ENCODE measurements around the gene SPTSSB.

The SPTSSB gene, protein sequence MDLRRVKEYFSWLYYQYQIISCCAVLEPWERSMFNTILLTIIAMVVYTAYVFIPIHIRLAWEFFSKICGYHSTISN

DNA sequence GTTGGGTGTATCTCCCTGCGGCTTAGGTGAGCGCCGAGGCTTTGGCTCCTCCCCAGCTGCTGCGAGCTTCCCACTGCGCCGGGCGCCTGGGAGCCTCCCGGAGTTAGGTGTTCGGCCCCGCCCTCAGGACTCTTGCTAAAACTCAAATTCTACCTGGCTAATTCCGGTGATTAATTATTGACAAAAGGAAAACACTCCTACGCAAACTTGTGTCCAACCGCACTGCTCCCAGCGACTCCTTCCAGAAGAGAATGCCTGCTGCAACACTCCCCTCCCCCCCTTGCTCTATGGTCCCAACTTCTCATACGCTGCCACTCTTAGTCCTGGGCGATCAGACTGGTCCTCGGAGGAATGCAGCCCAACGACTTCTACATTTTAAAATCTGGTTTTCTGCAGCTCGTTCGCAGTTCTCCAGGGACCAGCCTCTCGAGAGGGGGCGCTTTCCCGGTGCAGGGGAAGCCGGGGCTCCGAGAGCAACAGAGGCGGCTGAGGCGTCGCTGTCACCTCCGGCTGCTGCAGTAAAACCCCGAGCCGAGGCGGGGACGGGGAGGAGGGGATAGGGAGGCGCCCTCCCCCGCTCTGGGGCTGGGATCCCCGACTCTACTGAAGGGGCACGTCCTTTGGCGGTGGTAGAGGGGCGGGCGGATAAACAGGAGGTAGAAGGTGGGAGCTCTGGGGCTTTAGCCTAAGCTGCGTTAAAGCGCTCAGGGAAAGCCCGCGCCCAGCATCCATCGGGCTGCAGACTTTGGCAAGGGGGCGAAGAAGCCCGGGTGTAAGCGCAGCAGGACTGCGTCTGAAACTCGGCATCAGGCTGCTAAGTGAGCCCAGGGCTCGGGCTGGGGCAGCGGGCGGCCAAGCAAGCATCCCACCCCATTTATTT, at the start of gene SPTSSB:
TSS of gene SPTSSB (minus strand) at position 77 of the 880 bp plus-strand sequence. CDS start 25,194 bp downstream, outside the sequence.
- DNase-seq (ENCODE audit: low read depth in 1 of 2, low spot score in 1 of 2): peak; percentile 16 to 37

DNA sequence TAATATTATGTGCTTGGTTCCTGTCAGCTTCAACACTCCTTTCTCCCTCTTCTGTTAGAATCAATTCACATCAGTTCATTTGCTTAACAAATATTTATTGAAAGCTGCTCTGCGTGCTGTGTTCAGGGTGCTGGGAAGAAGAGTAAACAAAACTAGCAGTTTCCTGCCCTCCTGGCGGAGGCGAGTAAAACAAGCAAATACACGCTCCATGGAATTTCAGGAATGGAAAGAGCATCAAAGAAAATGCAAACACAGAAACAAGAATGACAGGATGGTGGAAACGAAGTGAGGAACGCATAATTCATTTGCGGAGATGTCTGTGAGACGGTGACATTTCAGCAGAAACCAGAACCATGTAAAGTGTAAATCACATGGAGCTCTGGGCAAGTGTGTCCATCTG, 49.4 kb upstream of the SPTSSB start:
- no peak for DNase-seq (ENCODE audit: low read depth in 1 of 2, low spot score in 1 of 2)

DNA sequence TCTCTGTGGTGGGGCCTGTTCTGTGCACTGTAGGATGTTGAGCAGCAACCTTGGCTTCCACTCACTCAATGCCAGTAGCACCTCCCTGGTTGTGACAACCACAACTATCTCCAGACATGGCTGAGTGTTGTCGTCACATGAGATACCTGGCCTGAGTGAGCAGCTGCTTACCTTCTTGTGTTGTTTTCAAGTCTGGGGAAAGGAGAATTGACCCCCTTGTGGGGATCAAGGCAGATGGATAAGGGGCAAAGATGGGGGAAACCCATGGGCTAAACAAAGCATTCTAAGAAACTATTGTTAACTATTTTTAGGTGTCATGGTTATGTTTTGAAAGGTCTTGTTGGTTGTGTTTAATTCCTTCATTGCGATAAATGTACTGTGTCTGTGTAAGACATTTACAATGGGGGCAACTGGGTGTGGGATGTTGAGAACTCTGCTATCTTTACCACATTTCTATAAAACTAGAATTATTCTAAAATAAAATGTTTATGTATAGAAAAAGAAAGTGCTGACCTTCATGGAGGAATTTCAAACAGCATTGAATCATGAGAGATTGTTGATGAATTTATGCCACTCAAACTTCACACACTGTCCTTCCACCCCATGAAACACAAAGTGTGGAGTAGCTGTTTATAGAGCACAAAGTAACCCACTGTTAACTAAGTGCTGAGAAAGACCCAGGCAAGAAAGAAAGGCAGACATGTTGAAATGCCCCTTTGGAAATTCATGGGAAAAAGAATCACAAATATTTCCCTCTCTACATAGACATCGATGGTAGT, 48.4 kb upstream of the SPTSSB start:
- no peak for DNase-seq (ENCODE audit: low read depth in 1 of 2, low spot score in 1 of 2)

DNA sequence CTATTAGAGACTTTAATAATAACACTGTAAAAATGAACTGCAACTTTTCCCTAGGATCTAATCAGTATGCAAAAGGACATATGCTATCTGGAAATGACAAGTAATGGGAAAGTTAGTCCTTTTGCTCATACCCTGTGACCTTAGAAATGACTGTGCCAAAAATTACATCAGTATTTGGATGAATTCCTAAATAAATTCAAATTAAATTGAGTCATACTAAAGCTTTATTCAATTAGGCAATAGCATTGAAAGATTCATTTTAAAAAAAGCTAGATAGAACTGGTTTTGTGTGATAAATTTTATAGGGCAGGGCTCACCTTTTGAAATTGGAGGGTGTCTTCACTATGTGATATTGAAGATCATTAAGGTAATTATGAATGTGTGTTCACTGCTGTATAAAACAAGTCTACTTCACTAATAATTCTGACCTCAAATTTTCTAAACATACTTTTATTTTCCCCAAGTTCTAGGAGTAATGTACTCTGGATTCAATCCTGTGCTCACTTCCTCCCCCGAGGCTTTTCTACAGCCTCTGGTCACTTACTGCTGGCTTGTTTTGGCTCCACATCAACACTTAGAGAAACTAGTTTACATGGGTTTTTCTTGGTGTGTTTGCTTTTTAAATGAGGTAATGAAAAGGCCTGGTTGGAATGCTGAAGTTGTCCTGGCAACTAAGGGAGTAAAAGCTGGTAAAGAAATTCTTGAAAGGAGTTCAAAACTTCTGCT, 44.4 kb upstream of the SPTSSB start:
- no peak for DNase-seq (ENCODE audit: low read depth in 1 of 2, low spot score in 1 of 2)

DNA sequence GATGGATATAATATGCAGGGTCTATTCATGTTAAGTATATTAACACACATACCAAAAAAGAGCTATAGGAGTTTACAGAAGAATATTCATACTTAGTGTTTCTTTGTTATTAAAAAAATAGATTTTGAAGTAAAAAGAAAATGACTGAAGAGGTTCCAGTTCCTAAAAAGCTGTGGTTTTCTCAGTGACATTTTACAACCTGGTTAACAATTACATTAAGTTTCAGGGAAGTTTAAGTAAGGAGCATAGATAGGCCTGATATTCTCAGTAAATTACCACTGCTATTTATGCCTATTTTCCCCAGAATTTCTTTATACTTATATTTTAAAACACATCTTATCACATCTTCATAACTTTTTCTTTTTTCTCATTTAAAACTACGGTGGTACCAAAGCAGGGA, 43.6 kb upstream of the SPTSSB start:
- DNase-seq (ENCODE audit: low read depth in 1 of 2, low spot score in 1 of 2): no peak

DNA sequence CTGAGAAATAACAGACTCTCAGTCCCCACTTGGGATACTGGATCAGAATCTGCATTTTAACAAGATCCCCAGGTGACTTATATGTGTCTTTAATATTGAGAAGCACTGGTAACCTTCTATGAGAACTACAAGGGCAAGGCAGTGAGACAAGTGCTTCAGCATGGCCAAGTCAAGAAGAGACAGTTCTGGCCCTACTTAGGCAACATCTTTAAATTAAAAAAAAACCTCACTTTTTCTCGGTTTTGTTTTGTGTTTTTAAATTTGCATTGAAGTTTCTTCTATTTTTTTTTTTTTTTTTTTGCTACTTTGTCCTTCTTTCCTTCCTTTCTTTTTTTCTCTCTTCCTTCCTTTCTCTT, 42.5 kb upstream of the SPTSSB start:
- no peak for DNase-seq (ENCODE audit: low read depth in 1 of 2, low spot score in 1 of 2)

DNA sequence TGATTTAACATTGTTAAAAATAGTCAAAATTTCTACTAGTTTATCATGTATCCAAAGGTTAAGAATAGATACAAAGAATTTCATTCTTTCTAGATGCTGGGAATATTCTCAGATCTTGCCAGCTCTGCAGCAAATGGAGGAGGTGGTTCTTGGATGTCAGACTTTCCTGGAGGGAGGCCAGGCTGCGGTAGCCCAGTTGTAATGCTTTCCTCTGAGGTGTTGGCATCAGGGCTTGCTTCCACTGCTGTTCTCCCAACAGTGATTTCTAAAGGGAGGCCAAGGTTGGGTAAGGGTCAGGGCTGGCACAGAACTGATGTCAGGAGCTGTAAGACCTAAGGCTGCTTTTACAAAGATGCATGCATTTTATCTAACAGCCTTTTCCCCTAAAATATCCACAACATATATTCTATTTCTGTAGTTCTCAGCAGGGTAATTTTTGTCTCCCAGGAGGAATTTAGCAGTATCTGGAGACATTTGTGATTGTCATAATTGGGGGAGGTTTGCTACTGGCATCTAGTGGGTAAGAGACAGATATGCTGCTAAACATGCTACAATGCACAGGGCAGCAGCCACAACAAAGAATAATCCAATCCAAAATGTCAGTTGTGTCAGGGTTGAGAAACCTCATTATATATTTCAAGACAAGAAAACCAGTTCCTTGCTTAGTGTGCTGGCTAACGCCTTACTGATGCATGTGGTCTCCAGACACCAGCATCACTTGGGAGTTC, 42.0 kb upstream of the SPTSSB start:
- DNase-seq (ENCODE audit: low read depth in 1 of 2, low spot score in 1 of 2): no peak

DNA sequence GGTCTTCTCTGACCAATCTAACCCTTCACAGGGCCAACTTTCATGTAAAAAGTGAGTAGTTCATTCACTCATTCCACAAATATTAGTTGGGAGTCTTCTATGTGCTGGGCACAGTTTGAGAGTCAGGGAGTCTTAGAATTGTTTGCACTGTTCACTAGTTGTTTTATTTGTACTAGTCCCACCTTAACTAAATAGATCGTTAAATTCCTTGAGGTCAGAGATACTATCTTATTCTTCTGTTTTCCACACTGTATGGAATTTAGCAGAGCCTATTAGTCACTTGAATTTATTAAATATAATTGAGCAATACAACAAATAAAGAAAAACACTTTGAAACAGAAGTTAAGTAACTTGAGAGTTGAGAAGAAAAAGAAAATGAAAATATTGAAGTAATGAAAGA, 40.8 kb upstream of the SPTSSB start:
- no peak for DNase-seq (ENCODE audit: low read depth in 1 of 2, low spot score in 1 of 2)

DNA sequence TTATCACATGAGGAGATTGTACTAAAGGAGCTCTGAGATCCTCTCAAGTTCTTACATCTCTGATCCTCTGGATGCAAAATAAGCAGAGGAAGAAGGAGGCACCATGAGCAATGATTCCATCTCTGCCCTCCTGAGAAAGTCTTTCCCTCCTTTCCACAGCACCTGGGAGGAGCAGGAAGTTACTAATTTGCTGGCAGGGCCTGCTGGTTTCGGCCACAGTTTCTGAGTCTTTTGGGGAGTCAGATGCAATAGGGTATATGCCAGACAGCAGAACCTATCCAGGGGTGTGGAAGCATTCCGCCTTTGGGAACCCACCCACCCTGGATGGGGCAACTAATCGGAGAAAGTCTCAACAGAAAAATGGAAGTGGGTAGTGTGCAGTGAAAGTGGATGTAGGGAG, 38.5 kb upstream of the SPTSSB start:
- no peak for DNase-seq (ENCODE audit: low read depth in 1 of 2, low spot score in 1 of 2)

DNA sequence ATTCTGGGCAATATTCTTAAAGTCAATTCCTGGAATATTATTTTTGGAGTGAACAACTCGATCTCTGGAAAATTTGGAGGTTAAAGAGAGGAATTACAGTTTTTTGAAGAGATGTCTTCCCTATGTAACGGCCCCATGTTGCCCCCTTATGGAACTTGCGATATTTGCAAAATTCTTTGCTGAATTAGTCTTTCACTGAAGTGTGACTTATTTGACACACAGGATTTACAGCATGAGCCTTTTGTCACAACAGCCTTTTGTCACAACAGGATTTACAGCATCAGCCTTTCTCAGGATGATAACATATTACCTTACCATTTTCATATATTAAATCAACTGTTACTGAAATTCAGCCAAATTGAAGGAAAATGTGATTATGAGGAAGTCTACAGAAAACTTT, 37.8 kb upstream of the SPTSSB start:
- DNase-seq (ENCODE audit: low read depth in 1 of 2, low spot score in 1 of 2): no peak

DNA sequence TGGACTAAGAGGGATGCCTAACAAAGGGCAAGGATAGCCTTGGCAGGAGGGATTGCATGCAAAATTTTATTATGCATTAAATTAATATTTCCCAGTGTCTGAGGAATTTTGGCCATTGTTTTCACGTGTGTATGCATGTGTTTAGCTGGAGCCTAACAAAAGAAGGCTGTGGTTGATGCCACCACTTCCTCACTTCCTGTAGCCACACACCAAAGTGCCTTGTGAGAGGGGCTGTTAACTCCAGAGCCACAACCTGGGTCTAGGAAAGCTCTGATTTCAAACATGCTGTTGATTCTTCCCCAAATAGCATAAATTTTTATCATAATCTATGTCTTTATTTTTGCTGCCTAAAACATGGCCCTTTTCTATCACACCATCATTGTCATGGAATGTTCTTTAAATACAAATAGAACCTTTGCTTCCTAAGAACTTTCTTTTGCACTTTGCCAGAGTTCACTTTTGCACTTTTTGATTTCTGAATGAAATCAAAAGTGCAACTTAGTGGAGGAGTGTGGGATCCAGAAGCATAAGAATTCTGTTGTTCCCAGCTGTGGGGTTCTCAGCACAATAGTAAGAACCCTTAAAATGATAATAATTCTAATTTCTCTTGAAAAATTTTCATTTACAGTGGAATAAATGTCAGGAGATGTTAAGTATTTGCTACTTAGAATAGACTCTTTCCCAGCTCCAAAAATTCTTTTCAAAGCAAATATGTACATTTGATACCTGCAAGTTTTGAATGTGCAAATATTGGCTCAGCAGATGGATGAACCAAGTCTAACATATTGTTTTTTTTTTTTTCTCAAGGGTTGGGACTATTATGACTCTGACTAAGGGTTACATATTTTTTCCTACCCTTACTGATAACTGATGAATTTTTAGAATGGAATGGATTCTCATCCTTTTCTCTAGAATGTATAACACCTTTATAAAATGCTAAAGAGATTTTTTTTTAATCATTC, 35.6 kb upstream of the SPTSSB start:
- no peak for DNase-seq (ENCODE audit: low read depth in 1 of 2, low spot score in 1 of 2)

DNA sequence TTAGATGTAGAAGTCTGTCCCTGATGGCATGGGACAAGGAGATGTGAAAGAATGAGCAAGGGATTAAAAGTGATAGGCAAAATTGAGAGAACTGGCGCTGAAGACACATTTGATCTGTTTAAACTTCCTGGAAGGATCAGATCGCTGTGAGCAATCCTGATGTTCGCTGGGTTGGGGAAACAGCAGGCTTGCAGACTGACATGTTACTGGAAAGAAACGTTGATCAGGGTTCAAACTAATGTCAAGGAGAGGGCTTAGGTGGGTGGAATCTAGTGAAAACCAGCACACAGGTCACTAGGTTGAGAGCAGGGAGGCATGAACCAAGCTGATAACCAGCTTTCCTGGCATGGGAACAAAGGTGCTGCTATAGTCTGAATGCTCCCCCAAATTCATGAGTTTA, 34.5 kb upstream of the SPTSSB start:
- no peak for DNase-seq (ENCODE audit: low read depth in 1 of 2, low spot score in 1 of 2)

DNA sequence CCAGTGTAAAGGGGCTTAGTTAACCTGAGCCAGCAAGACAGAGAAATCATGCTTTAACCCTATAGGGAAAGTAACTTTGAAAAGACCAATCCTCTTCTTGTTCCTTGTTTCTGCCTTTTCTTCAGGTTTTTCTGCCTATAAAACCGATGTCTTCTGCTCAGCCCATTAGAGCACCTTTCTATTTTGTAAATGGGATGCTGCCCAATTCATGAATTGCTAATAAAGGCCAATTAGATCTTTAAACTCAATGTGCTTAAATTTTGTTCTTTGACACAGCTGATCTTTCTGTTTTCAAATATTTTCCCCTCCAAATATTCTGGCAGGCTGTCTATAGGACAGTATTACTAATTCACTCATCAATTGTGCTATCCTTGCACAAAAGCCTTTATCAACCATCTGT, 33.8 kb upstream of the SPTSSB start:
- DNase-seq (ENCODE audit: low read depth in 1 of 2, low spot score in 1 of 2): no peak

DNA sequence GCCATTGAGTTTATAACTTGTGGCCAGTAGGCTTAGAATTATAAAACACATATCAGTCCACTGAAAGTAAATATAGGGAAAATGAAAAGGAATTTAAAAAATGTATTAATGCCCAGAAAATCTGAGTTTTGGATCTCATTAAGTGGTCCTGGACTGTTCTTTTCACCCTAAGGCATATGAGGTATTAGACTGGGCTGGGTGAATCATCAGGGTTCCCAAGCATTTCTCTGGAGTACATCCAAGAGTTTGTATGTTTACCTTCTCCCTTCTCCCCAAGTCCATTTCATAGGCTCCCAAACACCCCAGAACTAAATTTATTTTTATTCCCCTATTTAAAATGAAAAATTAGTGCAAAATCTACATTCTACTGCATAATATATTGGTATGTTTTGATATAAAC, 31.9 kb upstream of the SPTSSB start:
- no peak for DNase-seq (ENCODE audit: low read depth in 1 of 2, low spot score in 1 of 2)

DNA sequence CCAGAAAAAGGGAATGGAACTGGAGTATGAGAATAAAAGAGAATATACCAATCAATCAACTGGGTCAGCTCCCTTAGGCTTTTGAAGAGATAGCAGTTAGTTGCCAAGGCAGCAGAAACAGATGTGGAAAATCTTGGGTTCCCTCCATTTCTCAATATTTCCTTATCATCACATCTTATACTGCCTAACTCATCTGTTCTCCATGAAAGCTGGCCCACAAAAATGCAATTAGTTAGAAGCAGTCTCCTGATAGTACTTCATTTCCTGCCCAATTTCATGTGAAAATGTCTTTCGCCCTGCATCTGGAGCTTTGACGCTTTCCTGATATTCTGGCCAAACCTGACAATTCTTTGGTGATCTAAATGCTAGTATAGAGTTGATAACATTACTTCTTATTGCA, 30.1 kb upstream of the SPTSSB start:
- no peak for DNase-seq (ENCODE audit: low read depth in 1 of 2, low spot score in 1 of 2)

DNA sequence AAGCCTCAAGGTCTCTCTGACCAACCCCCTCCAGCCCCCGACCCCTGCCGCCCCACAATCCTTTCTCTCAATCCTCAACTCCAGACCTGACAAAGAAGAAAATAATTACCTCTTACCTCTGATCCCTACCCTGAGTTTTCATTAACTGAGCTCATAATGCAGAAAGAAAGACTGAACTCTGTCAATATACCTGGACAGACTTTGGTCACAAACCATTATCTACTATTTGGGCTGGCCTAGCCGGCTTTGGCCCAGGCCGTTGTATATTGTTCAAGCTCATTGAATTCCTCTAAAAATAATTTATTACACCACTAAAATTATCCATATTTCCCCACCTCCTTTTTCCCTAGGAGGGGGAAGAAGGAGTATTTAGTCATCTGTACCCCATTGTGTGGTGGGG, 29.3 kb upstream of the SPTSSB start:
- DNase-seq (ENCODE audit: low read depth in 1 of 2, low spot score in 1 of 2): no peak

DNA sequence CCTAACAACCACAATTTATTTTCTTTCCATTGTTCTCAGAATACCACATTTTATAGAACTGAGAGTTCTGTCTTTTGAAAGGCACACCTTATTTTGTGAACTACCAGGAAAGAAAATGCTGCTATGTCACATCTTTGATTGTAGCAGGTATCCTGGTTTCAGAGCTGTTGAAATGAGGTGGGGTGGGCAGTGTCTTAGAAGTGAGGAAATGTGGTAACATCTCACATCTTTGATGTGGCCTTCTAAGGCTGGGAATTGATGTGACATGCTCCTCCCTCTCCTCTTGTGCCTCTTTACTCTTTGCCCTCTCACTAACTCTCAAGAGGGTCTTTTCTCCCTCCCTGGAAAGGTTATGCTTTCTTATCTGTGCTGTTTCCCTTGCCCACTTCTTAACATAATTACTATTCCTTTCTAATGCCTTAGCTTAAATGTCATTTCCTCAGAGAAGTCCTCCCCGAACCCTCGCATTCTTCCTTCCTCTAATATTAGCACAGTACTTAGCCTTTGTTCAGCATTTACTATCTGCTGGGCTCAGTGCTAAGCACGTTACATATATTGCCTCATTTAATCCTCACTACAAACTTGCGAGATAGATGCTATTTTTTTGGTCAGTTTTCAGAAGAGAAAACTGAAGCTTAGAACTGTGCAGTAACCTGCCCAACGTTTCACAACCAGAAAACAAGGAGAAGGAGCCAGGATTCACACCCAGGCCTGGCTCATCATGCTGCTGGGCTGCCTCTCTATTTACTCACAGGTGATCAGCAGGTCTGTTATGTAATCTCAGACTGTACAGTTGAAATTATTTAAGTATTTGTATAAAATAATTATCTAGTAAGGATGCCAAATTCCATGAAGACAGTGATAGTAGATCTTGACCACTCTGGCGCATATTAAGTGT, 24.0 kb upstream of the SPTSSB start:
- DNase-seq (ENCODE audit: low read depth in 1 of 2, low spot score in 1 of 2): no peak

DNA sequence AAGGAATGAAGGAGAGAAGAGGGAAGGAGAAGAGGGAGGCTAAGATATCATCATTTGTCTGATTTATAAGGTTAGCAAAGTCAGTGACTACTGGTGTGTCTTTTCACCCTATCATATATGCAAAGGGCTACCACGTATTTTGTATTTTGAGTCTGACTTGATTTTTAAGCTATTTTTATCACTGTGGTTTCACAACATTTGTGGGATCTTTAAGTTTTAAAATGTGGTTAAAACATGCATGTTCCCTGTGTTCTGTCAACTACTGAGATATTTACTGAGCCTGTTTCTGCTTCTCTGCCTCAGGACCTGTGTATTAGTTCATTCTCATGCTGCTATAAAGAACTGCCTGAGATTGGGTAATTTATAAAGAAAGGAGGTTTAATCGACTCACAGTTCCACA, 22.5 kb upstream of the SPTSSB start:
- DNase-seq (ENCODE audit: low read depth in 1 of 2, low spot score in 1 of 2): no peak

DNA sequence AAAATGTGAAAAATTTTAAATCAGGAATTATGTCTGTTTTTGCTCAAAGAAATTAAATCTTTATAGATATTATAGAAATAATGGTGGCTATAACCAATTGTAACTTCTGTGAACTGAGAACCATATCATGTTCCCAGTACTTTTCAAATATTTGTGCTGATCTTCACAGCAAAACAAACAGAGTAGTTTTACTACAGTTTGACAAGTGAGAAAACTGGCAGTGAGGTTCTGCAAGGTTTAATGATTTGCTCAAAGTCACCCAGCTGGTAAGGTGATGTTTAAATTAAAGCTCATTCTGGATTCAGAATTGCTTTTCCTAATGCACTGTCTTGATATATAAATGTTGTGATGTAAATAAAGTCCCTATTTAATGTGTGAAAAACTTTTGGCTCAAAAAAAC, 22.0 kb upstream of the SPTSSB start:
- no peak for DNase-seq (ENCODE audit: low read depth in 1 of 2, low spot score in 1 of 2)
